Gastrocnemius medialis (tissue), 4 donors: ENCODE measurements around the gene CIDEA.

Source experiments
- POLR2A ChIP-seq, 2 donors: fragments of 450-650 bp; IDR thresholded peaks; one replicate each; pipeline ENCODE4 v1.6.1; 2017; ENCODE audit warnings: antibody characterized with exemption in 2 of 2, mild to moderate bottlenecking in 2 of 2, moderate library complexity in 2 of 2
- TF ChIP-seq, protein P1 (sequence below), 5 experiments: fragments of 450-650 bp in 3 of 5; fragments of 200-600 bp in 2 of 5; sonication (generic) in 2 of 5; IDR thresholded peaks in 4 of 5; conservative IDR thresholded peaks in 1 of 5; 1 replicate in 4 of 5; 2 replicates in 1 of 5; pipeline ENCODE4 v1.5.1; 2016 to 2019; ENCODE audit warnings: antibody characterized with exemption in 5 of 5, mild to moderate bottlenecking in 3 of 5, moderate library complexity in 3 of 5

DNA sequence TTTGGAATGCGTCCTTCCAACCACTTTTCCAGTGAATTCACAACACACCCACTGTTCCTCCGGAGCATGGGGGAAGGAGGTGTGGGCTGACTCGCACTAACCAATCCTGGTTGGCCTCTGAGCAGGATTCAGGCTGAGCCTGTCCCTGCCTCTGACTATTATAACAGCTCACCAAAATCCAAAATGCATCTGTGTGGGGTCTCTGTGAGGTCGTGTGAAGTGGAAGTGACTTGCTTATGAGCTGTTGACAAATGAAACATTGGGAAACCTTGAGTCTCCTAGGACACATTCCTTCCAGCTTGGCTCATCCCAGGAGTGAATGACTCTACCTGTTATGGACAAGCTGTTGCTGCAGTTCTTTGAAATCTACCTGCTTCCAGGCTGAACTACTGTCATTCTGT, 1.5 kb downstream of the CIDEA start:
- TF ChIP-seq, protein P1, sequence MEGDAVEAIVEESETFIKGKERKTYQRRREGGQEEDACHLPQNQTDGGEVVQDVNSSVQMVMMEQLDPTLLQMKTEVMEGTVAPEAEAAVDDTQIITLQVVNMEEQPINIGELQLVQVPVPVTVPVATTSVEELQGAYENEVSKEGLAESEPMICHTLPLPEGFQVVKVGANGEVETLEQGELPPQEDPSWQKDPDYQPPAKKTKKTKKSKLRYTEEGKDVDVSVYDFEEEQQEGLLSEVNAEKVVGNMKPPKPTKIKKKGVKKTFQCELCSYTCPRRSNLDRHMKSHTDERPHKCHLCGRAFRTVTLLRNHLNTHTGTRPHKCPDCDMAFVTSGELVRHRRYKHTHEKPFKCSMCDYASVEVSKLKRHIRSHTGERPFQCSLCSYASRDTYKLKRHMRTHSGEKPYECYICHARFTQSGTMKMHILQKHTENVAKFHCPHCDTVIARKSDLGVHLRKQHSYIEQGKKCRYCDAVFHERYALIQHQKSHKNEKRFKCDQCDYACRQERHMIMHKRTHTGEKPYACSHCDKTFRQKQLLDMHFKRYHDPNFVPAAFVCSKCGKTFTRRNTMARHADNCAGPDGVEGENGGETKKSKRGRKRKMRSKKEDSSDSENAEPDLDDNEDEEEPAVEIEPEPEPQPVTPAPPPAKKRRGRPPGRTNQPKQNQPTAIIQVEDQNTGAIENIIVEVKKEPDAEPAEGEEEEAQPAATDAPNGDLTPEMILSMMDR (IDR thresholded peaks at IDR 0.05 in 4 of 5, conservative IDR thresholded peaks at IDR 0.05 in 1 of 5), result no peak
- TF ChIP-seq POLR2A (IDR thresholded peaks at IDR 0.05), result no peak
